Measurements from ENCODE around the gene DTHD1. TPM values are rescaled to one million over a fixed set of nuclear protein-coding genes. Genes with fewer than 3 reads are reported as not detected.

The DTHD1 gene
- total and polyA plus RNA-seq, 9 donors: 0.47 TPM; not detected in 8

DNA sequence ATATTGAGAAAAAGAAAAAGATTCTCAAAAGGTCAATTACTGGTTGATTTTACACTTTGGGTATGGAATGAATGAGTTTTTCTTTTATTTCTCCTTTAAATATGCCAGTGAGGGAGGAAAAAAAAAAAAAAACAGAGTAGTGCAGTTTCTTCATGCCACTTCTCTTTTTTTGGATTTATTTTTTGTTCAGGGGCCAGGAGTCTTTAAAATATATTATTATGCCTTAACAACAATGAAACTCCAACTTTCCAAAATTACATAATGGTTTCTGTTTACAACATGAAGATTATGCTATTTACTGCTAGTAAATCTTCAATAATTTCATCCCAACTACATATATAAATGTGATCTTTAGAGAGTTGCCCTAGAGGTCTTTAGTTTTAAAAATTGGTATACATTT lies 31.9 kb downstream of the DTHD1 start:
- Histone ChIP-seq H3K27ac (ENCODE audit: low read length) (no peak overlapping the region), H3K4me3 (ENCODE audit: low read length) (no peak overlapping the region), H3K36me3 (ENCODE audit: control insufficient read depth, insufficient read depth, low read length) (no peaks in the 10 kb centered on the region), H3K27me3 (ENCODE audit: control insufficient read depth, insufficient read depth, low read length) (no peaks in the 10 kb centered on the region), H3K4me1 (ENCODE audit: control insufficient read depth, insufficient read depth, low read length) (no peaks in the 10 kb centered on the region), H3K9me3 (replicated peaks; ENCODE audit: control insufficient read depth, low read depth, low read length) (no peaks in the 10 kb centered on the region)
- no peak for DNase-seq

DNA sequence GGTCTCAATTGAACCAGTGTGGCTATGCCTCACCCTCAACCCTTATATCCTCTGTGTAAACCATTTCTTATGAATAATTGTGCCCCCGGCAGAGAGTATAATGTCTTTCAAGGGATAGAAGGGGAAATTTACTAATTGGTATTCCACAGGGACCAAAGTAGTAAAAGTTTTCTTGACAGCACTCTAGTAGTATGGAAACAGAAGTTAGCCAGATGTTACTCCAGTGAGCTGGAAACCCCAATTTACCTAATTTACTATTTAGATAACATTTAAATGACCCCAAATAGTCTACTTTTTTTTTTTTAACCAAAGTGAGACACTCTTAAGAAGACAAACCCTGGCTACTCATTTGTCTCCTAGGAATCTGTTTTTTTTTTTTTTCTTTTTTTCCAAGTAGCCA lies 32.3 kb downstream of the DTHD1 start:
- Histone ChIP-seq H3K4me1 (ENCODE audit: control insufficient read depth, insufficient read depth, low read length) (no peaks in the 10 kb centered on the region), H3K9me3 (replicated peaks; ENCODE audit: control insufficient read depth, low read depth, low read length) (no peaks in the 10 kb centered on the region), H3K36me3 (ENCODE audit: control insufficient read depth, insufficient read depth, low read length) (no peaks in the 10 kb centered on the region), H3K4me3 (ENCODE audit: low read length) (no peak overlapping the region), H3K27me3 (ENCODE audit: control insufficient read depth, insufficient read depth, low read length) (no peaks in the 10 kb centered on the region), H3K27ac (ENCODE audit: low read length) (no peak overlapping the region)
- no peak for DNase-seq
- no CpG with 5 or more reads among the region's 1 CpG for WGBS (ENCODE audit: insufficient coverage)

DNA sequence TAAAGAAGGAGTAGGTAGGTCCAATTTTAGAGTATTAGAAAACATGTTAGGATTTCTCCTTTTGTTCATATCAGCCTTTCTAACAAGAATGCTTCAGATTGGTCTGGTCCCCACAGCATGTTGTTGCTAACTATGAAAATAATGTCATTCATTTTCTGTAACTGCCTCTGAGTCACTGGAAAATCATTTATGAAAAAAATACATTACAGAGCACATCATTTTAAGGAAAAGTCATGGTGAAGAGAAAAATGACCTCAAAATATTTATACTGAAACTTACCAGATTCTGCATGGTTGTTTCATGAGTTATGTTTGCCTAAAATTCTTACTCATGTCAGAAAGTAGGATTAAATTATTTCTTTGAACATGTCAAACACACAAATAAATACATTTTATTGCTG lies 35.2 kb downstream of the DTHD1 start:
- no peak for DNase-seq
- H3K27ac ChIP-seq (ENCODE audit: low read length): no peak overlapping the region
- H3K4me1 ChIP-seq (ENCODE audit: control insufficient read depth, insufficient read depth, low read length): peaks cover 3% of the 10 kb centered on the region
- H3K36me3 ChIP-seq (ENCODE audit: control insufficient read depth, insufficient read depth, low read length): no peaks in the 10 kb centered on the region
- no peak overlapping the region for H3K4me3 ChIP-seq (ENCODE audit: low read length)
- no peaks in the 10 kb centered on the region for H3K9me3 ChIP-seq (replicated peaks; ENCODE audit: control insufficient read depth, low read depth, low read length)
- H3K27me3 ChIP-seq (ENCODE audit: control insufficient read depth, insufficient read depth, low read length): no peaks in the 10 kb centered on the region

DNA sequence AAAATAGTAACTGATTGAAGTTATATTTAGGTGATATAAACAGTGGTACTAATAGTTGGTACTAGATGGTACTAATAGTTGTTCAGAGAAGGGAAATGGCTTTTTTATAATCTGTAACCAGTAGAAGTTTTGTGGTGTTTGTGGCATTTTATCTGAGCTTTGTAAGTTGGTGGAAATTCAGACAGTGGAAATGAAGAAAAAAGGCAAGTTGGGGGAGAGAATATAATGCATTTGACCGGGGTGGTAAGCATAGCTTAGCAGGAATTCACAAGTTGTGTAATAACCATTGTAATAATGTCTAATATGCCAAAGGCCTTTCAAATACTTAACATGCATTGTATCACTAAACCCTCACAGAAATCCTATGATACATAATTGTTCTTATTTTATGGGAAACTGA lies 36.3 kb downstream of the DTHD1 start:
- Histone ChIP-seq H3K36me3 (ENCODE audit: control insufficient read depth, insufficient read depth, low read length) (no peaks in the 10 kb centered on the region), H3K27ac (ENCODE audit: low read length) (no peak overlapping the region), H3K27me3 (ENCODE audit: control insufficient read depth, insufficient read depth, low read length) (no peaks in the 10 kb centered on the region), H3K4me1 (ENCODE audit: control insufficient read depth, insufficient read depth, low read length) (peaks cover 3% of the 10 kb centered on the region), H3K4me3 (ENCODE audit: low read length) (no peak overlapping the region), H3K9me3 (replicated peaks; ENCODE audit: control insufficient read depth, low read depth, low read length) (no peaks in the 10 kb centered on the region)
- WGBS (ENCODE audit: insufficient coverage): no CpG with 5 or more reads among the region's 1 CpG
- DNase-seq: no peak

DNA sequence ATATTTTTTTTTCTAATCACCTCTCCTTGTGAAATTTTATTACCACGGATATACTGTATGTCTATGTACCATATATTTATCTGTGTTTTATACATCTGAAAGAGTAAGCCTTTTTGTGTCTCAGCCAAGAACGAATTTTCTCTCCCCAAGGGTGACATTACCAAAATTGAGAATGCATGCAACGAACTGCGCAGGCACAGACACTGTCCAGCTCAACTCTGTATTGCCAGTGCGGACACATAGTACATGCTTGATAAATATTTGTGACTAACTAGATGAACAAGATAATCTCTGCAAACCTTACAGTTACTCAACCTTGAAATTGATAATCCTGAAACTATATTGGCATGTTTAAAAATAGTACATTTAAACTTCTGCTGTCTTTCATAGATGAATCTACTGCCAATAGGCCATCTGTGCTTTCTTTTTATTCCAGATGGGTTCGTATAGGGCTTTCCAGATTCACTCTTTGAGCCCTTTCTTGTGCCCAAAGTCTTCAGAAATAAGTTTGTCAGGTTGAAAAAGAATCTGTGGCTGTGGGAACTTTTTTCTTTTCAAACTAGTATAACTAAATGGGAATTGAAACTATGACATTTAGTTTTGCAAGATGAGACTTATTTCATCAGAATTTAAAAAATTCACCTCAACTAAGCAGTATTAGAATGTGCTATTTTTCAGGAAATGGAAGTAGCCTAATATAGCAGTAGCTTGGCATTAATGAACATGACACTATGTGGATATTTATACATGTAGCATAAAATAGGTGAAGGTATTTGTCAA lies 38.9 kb downstream of the DTHD1 start:
- Histone ChIP-seq H3K27me3 (ENCODE audit: control insufficient read depth, insufficient read depth, low read length) (no peaks in the 10 kb centered on the region), H3K36me3 (ENCODE audit: control insufficient read depth, insufficient read depth, low read length) (no peaks in the 10 kb centered on the region), H3K27ac (ENCODE audit: low read length) (no peak overlapping the region), H3K9me3 (replicated peaks; ENCODE audit: control insufficient read depth, low read depth, low read length) (no peaks in the 10 kb centered on the region), H3K4me1 (ENCODE audit: control insufficient read depth, insufficient read depth, low read length) (peaks cover 3% of the 10 kb centered on the region), H3K4me3 (ENCODE audit: low read length) (no peak overlapping the region)
- WGBS (ENCODE audit: insufficient coverage): no CpG with 5 or more reads among the region's 6 CpGs
- peak; percentile 46 for DNase-seq

DNA sequence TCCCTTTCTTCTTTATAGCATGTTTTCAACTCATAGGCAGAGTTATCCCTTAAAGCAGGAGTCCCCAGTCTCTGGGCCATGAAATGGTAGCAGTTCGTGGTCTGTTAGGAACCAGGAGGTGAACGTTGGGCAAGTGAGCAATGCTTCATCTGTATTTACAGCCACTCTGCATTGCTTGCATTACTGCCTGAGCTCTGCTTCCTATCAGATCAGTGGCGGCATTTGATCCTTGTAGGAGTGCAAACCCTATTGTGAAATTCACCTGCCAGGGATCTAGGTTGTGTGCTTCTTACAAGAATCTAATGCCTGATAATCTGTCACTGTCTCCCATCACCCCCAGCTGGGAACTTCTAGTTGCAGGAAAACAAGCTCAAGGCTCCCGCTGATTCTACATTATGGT lies 39.8 kb downstream of the DTHD1 start:
- Histone ChIP-seq H3K36me3 (ENCODE audit: control insufficient read depth, insufficient read depth, low read length) (no peaks in the 10 kb centered on the region), H3K27ac (ENCODE audit: low read length) (no peak overlapping the region), H3K4me1 (ENCODE audit: control insufficient read depth, insufficient read depth, low read length) (peaks cover 3% of the 10 kb centered on the region), H3K27me3 (ENCODE audit: control insufficient read depth, insufficient read depth, low read length) (no peaks in the 10 kb centered on the region), H3K9me3 (replicated peaks; ENCODE audit: control insufficient read depth, low read depth, low read length) (no peaks in the 10 kb centered on the region), H3K4me3 (ENCODE audit: low read length) (no peak overlapping the region)
- WGBS (ENCODE audit: insufficient coverage): 54% methylated on average over 2 of the region's 4 CpGs
- DNase-seq: no peak

DNA sequence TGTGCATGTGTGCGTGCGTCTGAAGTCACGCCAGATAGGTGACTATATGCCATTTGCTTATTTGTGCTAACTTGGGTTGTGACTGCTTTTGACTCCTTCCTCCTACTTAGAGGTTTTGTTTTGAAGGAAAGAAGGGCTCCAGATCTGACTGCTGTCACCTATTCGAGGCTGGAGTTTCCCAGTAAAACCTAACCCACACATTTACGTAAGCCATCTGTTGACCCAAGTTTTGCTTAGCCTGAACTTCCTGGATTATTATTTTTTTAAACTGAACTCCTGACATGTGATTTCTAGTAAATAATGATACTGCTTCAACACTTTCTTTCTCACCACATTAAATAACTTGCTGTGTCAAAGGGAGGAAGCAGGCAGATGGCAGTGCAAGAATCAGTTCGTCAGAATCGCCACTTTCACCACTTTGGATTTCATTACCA lies 41.5 kb downstream of the DTHD1 start:
- Histone ChIP-seq H3K27me3 (ENCODE audit: control insufficient read depth, insufficient read depth, low read length) (no peaks in the 10 kb centered on the region), H3K4me3 (ENCODE audit: low read length) (no peak overlapping the region), H3K27ac (ENCODE audit: low read length) (no peak overlapping the region), H3K4me1 (ENCODE audit: control insufficient read depth, insufficient read depth, low read length) (peaks cover 3% of the 10 kb centered on the region), H3K36me3 (ENCODE audit: control insufficient read depth, insufficient read depth, low read length) (no peaks in the 10 kb centered on the region), H3K9me3 (replicated peaks; ENCODE audit: control insufficient read depth, low read depth, low read length) (no peaks in the 10 kb centered on the region)
- peak; percentile 49 for DNase-seq
- no CpG with 5 or more reads among the region's 7 CpGs for WGBS (ENCODE audit: insufficient coverage)

DNA sequence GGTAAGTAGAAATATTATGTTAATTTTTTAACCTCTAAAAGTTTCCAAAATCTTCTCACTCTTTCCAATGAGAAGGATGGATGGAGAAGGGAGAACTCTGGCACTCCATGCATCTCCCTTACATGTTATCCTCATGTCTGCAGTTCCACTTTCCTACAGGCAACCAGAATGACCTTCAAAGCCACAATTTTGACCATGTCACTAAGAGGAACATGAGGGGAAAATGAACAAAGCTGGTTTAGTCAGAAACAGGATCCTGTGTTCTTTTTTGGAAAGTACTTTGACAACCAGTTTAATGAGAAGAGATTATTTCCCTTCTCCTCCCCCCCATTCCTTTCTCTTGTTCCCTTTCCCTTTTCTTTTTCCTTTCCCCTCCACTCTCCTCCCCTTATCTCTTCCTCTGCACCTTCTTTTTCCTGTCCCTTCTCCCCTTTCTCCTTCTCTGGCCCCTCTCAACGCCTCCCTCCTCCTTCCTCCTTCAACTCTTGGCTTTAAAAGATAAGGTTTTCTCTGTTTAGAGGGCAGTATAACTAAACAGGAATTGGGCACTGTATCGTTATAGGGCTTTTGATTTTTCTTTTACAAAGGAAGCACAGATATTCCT lies 42.5 kb downstream of the DTHD1 start:
- DNase-seq: peak; percentile 44
- WGBS (ENCODE audit: insufficient coverage): no CpG with 5 or more reads among the region's 2 CpGs
- peaks cover 3% of the 10 kb centered on the region for H3K4me1 ChIP-seq (ENCODE audit: control insufficient read depth, insufficient read depth, low read length)

DNA sequence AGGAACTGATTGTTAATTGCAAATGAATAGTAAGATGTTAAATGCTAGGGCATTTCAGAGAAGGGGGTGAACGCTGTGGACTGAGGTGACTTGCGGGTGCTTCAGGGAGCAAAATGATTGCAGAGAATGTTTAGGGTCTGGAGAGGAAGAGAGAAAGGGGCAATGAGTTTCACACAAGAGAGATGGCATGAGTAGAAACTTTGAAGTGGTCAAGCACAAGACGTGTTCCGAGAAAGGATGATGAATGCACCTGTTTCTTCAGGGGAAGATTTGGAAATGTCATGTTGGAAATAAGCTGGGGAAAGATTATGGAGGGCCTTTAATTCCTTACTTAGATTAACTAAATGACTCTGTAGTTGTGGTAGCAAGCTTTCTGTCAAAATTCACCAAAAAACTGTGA lies 43.4 kb downstream of the DTHD1 start:
- no peak for DNase-seq
- H3K36me3 ChIP-seq (ENCODE audit: control insufficient read depth, insufficient read depth, low read length): no peaks in the 10 kb centered on the region
- peaks cover 3% of the 10 kb centered on the region for H3K4me1 ChIP-seq (ENCODE audit: control insufficient read depth, insufficient read depth, low read length)
- 87% methylated on average over 4 of the region's 4 CpGs for WGBS (ENCODE audit: insufficient coverage)
- no peak overlapping the region for H3K4me3 ChIP-seq (ENCODE audit: low read length)
- H3K27me3 ChIP-seq (ENCODE audit: control insufficient read depth, insufficient read depth, low read length): no peaks in the 10 kb centered on the region
- no peak overlapping the region for H3K27ac ChIP-seq (ENCODE audit: low read length)
- H3K9me3 ChIP-seq (replicated peaks; ENCODE audit: control insufficient read depth, low read depth, low read length): no peaks in the 10 kb centered on the region

More for the DNA sequence above, 42.5 kb downstream of the DTHD1 start:
- no peaks in the 10 kb centered on the region for H3K9me3 ChIP-seq (replicated peaks; ENCODE audit: control insufficient read depth, low read depth, low read length)
- H3K27ac ChIP-seq (ENCODE audit: low read length): no peak overlapping the region
- H3K4me3 ChIP-seq (ENCODE audit: low read length): no peak overlapping the region
- H3K27me3 ChIP-seq (ENCODE audit: control insufficient read depth, insufficient read depth, low read length): no peaks in the 10 kb centered on the region
- no peaks in the 10 kb centered on the region for H3K36me3 ChIP-seq (ENCODE audit: control insufficient read depth, insufficient read depth, low read length)

DNA sequence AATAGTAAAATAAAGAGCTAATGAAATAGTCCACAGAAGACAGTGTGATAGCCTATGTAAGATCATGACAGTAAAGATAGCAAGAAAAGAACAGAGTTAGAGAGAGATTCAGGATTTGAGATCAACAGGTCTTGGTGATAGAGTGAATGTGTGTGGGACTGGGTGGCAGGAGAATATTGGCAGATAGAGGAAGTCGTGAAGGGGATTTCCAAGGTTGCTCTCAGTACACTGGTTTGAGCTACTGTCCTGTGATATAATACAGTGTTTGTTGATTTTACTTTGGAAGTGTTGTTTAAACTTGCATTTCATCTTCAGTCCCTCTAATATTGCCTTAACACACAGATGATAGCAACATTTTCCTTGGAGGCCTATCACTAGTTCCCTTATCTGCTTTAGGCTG lies 44.1 kb downstream of the DTHD1 start:
- Histone ChIP-seq H3K36me3 (ENCODE audit: control insufficient read depth, insufficient read depth, low read length) (no peaks in the 10 kb centered on the region), H3K4me3 (ENCODE audit: low read length) (no peak overlapping the region), H3K27me3 (ENCODE audit: control insufficient read depth, insufficient read depth, low read length) (no peaks in the 10 kb centered on the region), H3K27ac (ENCODE audit: low read length) (no peak overlapping the region), H3K9me3 (replicated peaks; ENCODE audit: control insufficient read depth, low read depth, low read length) (no peaks in the 10 kb centered on the region), H3K4me1 (ENCODE audit: control insufficient read depth, insufficient read depth, low read length) (peaks cover 3% of the 10 kb centered on the region)
- 11% methylated on average over 1 of the region's 1 CpG for WGBS (ENCODE audit: insufficient coverage)
- no peak for DNase-seq
